ENCODE measurements around the gene SRSF9. TPM values are rescaled to one million over a fixed set of nuclear protein-coding genes. Genes with fewer than 3 reads are reported as not detected.

SRSF9 gene
- total and polyA plus RNA-seq, 2 experiments from 2014 or later: 166 to 263 TPM

DNA sequence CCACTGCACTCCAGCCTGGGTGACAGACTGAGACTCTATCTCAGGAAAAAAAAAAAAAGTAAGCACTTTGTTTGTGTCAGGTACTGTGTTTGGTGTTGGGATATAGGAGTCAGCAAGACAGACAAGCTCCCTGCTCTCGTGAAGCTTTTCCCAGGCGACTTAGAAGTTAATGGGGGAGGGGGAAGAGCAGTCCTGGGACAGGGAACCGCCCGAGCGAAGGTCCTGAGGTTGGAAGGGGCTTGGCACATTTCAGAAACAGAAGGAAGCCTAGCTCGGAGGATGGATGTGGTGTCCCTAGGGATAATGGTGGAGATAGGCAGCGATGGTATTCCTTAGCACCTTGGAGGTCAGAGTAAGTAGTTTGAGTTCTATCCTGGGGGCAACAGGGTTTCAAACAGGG lies 40.2 kb downstream of the SRSF9 start:
- no peaks in the 10 kb centered on the region for H4K20me1 ChIP-seq (ENCODE audit: insufficient read depth, poor library complexity, severe bottlenecking)
- H3K4me3 ChIP-seq: no peak overlapping the region
- no peaks in the 10 kb centered on the region for H3K27me3 ChIP-seq
- H3K27ac ChIP-seq: no peak overlapping the region
- H3K9me3 ChIP-seq (ENCODE audit: low read depth): no peaks in the 10 kb centered on the region
- no peak for DNase-seq (ENCODE audit: low spot score)
- no peaks in the 10 kb centered on the region for H3K4me1 ChIP-seq (ENCODE audit: insufficient read depth)
- H3K36me3 ChIP-seq (replicated peaks; ENCODE audit: insufficient read depth, low read depth): no peaks in the 10 kb centered on the region
- no peak overlapping the region for H2AFZ ChIP-seq
- no peak overlapping the region for H3K4me2 ChIP-seq
- H3K9me2 ChIP-seq (replicated peaks; ENCODE audit: insufficient read depth): no peaks in the 10 kb centered on the region
- TF ChIP-seq EZH2 (IDR thresholded peaks at IDR 0.05; ENCODE audit: borderline replicate concordance): no peak
- TF ChIP-seq, protein P1, sequence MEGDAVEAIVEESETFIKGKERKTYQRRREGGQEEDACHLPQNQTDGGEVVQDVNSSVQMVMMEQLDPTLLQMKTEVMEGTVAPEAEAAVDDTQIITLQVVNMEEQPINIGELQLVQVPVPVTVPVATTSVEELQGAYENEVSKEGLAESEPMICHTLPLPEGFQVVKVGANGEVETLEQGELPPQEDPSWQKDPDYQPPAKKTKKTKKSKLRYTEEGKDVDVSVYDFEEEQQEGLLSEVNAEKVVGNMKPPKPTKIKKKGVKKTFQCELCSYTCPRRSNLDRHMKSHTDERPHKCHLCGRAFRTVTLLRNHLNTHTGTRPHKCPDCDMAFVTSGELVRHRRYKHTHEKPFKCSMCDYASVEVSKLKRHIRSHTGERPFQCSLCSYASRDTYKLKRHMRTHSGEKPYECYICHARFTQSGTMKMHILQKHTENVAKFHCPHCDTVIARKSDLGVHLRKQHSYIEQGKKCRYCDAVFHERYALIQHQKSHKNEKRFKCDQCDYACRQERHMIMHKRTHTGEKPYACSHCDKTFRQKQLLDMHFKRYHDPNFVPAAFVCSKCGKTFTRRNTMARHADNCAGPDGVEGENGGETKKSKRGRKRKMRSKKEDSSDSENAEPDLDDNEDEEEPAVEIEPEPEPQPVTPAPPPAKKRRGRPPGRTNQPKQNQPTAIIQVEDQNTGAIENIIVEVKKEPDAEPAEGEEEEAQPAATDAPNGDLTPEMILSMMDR (IDR thresholded peaks at IDR 0.05; ENCODE audit: poor library complexity): no peak
- no peak for TF ChIP-seq EZH2phosphoT487 (IDR thresholded peaks at IDR 0.05; ENCODE audit: low read depth, severe bottlenecking, unreplicated experiment)
- WGBS (ENCODE audit: low lambda C conversion rate, missing lambda C conversion rate): 58% methylated on average over 7 of the region's 7 CpGs
- H3K79me2 ChIP-seq: no peaks in the 10 kb centered on the region

DNA sequence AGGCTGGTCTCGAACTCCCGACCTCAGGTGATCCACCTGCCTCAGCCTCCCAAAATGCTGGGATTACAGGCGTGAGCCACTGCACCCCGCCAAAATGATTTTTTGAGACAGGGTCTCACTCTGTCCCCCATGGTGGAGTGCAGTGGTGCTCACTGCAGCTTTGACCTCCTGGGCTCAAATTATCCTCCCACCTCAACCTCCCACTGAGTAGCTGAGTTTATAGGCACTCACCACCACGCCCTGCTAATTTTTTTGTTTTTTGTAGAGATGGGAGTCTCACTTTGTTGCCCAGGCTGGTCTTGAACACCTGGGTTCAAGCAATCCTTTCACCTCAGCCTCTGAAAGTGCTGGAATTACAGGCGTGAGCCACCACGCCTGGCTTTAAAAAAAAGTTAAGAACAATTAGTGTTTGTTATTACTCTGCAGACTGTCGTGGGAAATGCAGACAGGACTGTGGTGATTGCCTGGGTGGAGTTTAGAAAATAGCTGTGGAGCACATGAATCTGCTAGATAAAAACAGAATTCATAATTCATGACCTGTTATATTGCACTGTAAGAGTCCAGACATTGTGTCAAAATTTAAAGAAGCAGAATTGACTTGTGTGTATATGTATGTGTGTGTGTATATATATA lies 40.8 kb downstream of the SRSF9 start:
- Histone ChIP-seq H3K27me3 (no peaks in the 10 kb centered on the region), H3K4me3 (no peak overlapping the region), H3K79me2 (no peaks in the 10 kb centered on the region), H3K4me2 (no peak overlapping the region), H3K27ac (no peak overlapping the region), H3K36me3 (replicated peaks; ENCODE audit: insufficient read depth, low read depth) (no peaks in the 10 kb centered on the region), H3K4me1 (ENCODE audit: insufficient read depth) (no peaks in the 10 kb centered on the region), H3K9me3 (ENCODE audit: low read depth) (no peaks in the 10 kb centered on the region), H4K20me1 (ENCODE audit: insufficient read depth, poor library complexity, severe bottlenecking) (no peaks in the 10 kb centered on the region), H2AFZ (no peak overlapping the region), H3K9me2 (replicated peaks; ENCODE audit: insufficient read depth) (no peaks in the 10 kb centered on the region)
- TF ChIP-seq EZH2 (IDR thresholded peaks at IDR 0.05; ENCODE audit: borderline replicate concordance) (no peak), EZH2phosphoT487 (IDR thresholded peaks at IDR 0.05; ENCODE audit: low read depth, severe bottlenecking, unreplicated experiment) (no peak)
- TF ChIP-seq, protein P1 (IDR thresholded peaks at IDR 0.05; ENCODE audit: poor library complexity): no peak
- DNase-seq (ENCODE audit: low spot score): no peak
- WGBS (ENCODE audit: low lambda C conversion rate, missing lambda C conversion rate): 61% methylated on average over 8 of the region's 8 CpGs

DNA sequence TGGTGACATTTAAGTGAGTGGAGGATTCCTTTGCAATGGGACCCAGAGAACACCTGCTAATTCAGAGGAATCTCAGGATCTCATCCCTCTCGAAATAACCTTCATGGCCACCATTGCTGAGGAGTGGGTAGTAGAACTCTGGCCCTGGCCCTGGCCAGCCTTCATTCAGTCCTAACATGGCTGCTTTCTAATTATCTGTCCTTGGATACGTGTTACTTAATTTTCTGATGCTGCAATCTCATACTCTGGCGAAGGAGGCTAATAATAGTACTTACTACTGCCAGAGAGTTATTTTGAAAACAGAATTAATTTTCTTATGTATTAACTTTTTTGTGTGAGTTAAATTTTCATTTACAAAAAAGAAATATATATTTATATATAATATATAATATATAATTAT lies 43.8 kb downstream of the SRSF9 start:
- Histone ChIP-seq H3K4me2 (no peak overlapping the region), H3K27ac (no peak overlapping the region), H3K4me3 (no peak overlapping the region), H3K79me2 (no peaks in the 10 kb centered on the region), H3K9me2 (replicated peaks; ENCODE audit: insufficient read depth) (no peaks in the 10 kb centered on the region), H3K4me1 (ENCODE audit: insufficient read depth) (no peaks in the 10 kb centered on the region), H3K9me3 (ENCODE audit: low read depth) (no peaks in the 10 kb centered on the region), H3K36me3 (replicated peaks; ENCODE audit: insufficient read depth, low read depth) (no peaks in the 10 kb centered on the region), H4K20me1 (ENCODE audit: insufficient read depth, poor library complexity, severe bottlenecking) (no peaks in the 10 kb centered on the region), H3K27me3 (no peaks in the 10 kb centered on the region), H2AFZ (no peak overlapping the region)
- no peak for TF ChIP-seq EZH2 (IDR thresholded peaks at IDR 0.05; ENCODE audit: borderline replicate concordance)
- no peak for TF ChIP-seq EZH2phosphoT487 (IDR thresholded peaks at IDR 0.05; ENCODE audit: low read depth, severe bottlenecking, unreplicated experiment)
- TF ChIP-seq, protein P1 (IDR thresholded peaks at IDR 0.05; ENCODE audit: poor library complexity): no peak
- 78% methylated on average over 3 of the region's 3 CpGs for WGBS (ENCODE audit: low lambda C conversion rate, missing lambda C conversion rate)
- DNase-seq (ENCODE audit: low spot score): no peak

Data from hepatocyte (in vitro differentiated cells).